AG04450 (cell line): Measurements from ENCODE around the gene ZBTB8A. TPM values are rescaled to one million over a fixed set of nuclear protein-coding genes. Genes with fewer than 3 reads are reported as not detected.

Experiments
- CTCF ChIA-PET: fragments of 300-600, 350-600 bp; formaldehyde crosslinking; extraction: SDS; loops from one replicate; lab custom pipeline; 2022; ENCODE audit warnings: antibody characterized with exemption, inconsistent platforms; lab: Charles Lee
- POLR2A ChIA-PET: fragments of 350-600 bp; formaldehyde crosslinking; extraction: SDS; loops from one replicate; lab custom pipeline; 2021; ENCODE audit warnings: antibody characterized with exemption, inconsistent platforms; lab: Yijun Ruan, JAX
- DNase-seq: peaks from one replicate; pipeline ENCODE4 v3.0.0-alpha.2; 2011; ENCODE audit warnings: low read depth, low spot score
- H3K27ac ChIP-seq: one replicate; pipeline ENCODE4 v1.5.1; 2012; ENCODE audit warnings: low read depth, low read length, control low read depth
- H3K27me3 ChIP-seq: one replicate; pipeline ENCODE4 v1.6.0; 2012; ENCODE audit warnings: low read length; ENCODE audit not compliant: control insufficient read depth, insufficient read depth
- H3K4me3 ChIP-seq: 2 replicates; pipeline ENCODE4 v1.5.1; 2011; ENCODE audit warnings: mild to moderate bottlenecking, low read depth, low read length, control low read depth
- H3K9me3 ChIP-seq: 2 replicates; pipeline ENCODE4 v1.5.1; 2012; ENCODE audit warnings: low read length; ENCODE audit not compliant: control insufficient read depth, insufficient read depth
- CTCF ChIP-seq: IDR thresholded peaks from 2 replicates; pipeline ENCODE4 v1.5.1; 2011; ENCODE audit warnings: low read depth, low read length, control low read depth, inconsistent platforms
- polyA minus RNA-seq: library from RNA; depleted of rRNA, polyadenylated mRNA; stranded (reverse); fragments of >200 nt; gene quantifications from 2 replicates; pipeline ENCODE4 v1.2.3, GENCODE V29; 2011; rRNA and poly(A)+ RNA removed
- polyA plus RNA-seq: library from polyadenylated mRNA; depleted of rRNA; stranded (reverse); fragments of >200 nt; gene quantifications from 2 replicates; pipeline ENCODE4 v1.2.3, GENCODE V29; 2011; rRNA removed

Gene ZBTB8A
- 5.0 and 7.2 TPM in 2 replicates for polyA plus RNA-seq
- 5.9 and 7.6 TPM in 2 replicates for polyA minus RNA-seq

- POLR2A ChIA-PET: interaction anchor here (1.0 kb wide), 1 partner anchor 18 kb away, joined by 6 read pairs; no protein-coding TSS in a partner anchor
- peak within 1 kb of the TSS; percentile 47 for H3K27ac ChIP-seq
- DNase-seq: no peak
- peaks cover 9% of the 10 kb centered on the region for H3K27me3 ChIP-seq
- no peak for TF ChIP-seq CTCF
- peak within 1 kb of the TSS; percentile 68 for H3K4me3 ChIP-seq
- H3K9me3 ChIP-seq: no peaks in the 10 kb centered on the region
- CTCF ChIA-PET: interaction anchor here (0.8 to 4.3 kb wide), 2 partner anchors 18 to 139 kb away, joined by 3 to 46 read pairs; no protein-coding TSS in a partner anchor
Observed at GRCh38 chr1:32538887-32539583, at the start of gene ZBTB8A. TSS of gene ZBTB8A (plus strand) at chr1:32539427. CDS start at chr1:32592932, 53,505 bp downstream.

DNA sequence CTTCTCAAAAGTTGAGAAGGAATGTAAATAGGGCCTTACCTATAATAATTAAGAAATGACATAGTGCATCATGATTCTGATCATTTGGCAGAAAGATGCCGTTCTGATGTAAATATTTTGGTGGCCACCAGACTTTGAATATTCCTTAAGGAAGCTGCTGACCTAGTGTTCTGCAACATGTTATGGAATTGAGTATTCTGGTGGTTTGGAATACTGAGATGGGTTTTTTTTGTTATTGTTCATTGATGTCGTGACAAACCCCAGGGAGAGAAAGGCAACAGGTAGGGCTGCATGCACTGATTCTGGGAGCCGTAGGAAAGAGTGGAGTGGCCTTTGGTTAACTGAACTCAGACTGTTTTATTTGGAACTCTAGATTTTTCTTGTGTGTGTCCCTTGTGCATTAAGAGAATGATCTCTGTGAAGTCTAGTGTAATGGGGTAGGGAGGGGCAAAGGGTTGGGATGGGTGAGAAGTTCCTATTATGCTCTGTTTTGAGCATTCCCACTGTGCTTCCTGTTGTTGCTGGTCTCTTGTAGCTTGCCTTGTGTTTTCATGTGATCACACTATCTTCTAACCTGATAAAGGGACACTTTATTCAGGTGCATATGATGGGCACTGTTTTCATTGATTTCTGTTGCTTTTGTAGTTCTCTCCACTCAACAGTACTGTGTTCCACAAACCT lies 49.3 kb upstream of the ZBTB8A start:
- Histone ChIP-seq H3K27me3 (no peaks in the 10 kb centered on the region), H3K4me3 (no peak overlapping the region), H3K9me3 (no peaks in the 10 kb centered on the region), H3K27ac (no peak overlapping the region)
- no peak for DNase-seq
- no peak for TF ChIP-seq CTCF
- POLR2A ChIA-PET: no interaction called here
- CTCF ChIA-PET: interaction anchor here (0.5 kb wide), 1 partner anchor 31 kb away, joined by 3 read pairs; no protein-coding TSS in a partner anchor

- DNase-seq: no peak
- POLR2A ChIA-PET: no interaction called here
- CTCF ChIA-PET: interaction anchor here (1.6 kb wide), 1 partner anchor 29 kb away, joined by 8 read pairs; no protein-coding TSS in a partner anchor
- no peaks in the 10 kb centered on the region for H3K27me3 ChIP-seq
- H3K9me3 ChIP-seq: no peaks in the 10 kb centered on the region
- H3K4me3 ChIP-seq: no peak overlapping the region
- TF ChIP-seq CTCF: no peak
- no peak overlapping the region for H3K27ac ChIP-seq
Observed at GRCh38 chr1:32491386-32491785, 47.8 kb upstream of the ZBTB8A start.

- H3K9me3 ChIP-seq: no peaks in the 10 kb centered on the region
- CTCF ChIA-PET: no interaction called here
- no peak for TF ChIP-seq CTCF
- POLR2A ChIA-PET: no interaction called here
- no peak overlapping the region for H3K27ac ChIP-seq
- no peaks in the 10 kb centered on the region for H3K27me3 ChIP-seq
- H3K4me3 ChIP-seq: no peak overlapping the region
- no peak for DNase-seq
Observed at GRCh38 chr1:32494196-32494595, 45.0 kb upstream of the ZBTB8A start.
